Caco-2 (cell line): ENCODE results near the gene TENM4. TPM values are rescaled to one million over a fixed set of nuclear protein-coding genes. Genes with fewer than 3 reads are reported as not detected.

Experiments
- BruUV-seq: library from RNA; stranded (reverse); fragments of 400-500 nt; replicated peaks from 2 replicates; lab custom pipeline; 2021; lab: Mats Ljungman, UMichigan
- CTCF ChIA-PET: fragments of 300-600 bp; sonication (Branson Sonifier 250); formaldehyde crosslinking; loops from one replicate; lab custom pipeline; 2022; ENCODE audit warnings: antibody characterized with exemption; lab: Charles Lee
- POLR2A ChIA-PET: fragments of 300-600 bp; sonication (Branson Sonifier 250); formaldehyde crosslinking; loops from one replicate; lab custom pipeline; 2022; ENCODE audit warnings: antibody characterized with exemption; lab: Charles Lee
- DNase-seq, 2 experiments: peaks; one replicate each; pipeline versions ENCODE4 v3.0.0 to v3.0.0-alpha.2; 2020 to 2022
- H3K27me3 ChIP-seq: replicated peaks from 2 replicates; pipeline ENCODE4 v1.6.0; 2011; ENCODE audit warnings: low read length; ENCODE audit not compliant: control insufficient read depth, insufficient read depth
- H3K36me3 ChIP-seq: 2 replicates; pipeline ENCODE4 v1.5.1; 2011; ENCODE audit warnings: low read length; ENCODE audit not compliant: control insufficient read depth, insufficient read depth
- H3K4me1 ChIP-seq: fragments of 250-450 bp; sonication (Bioruptor Pico); 2 replicates; pipeline ENCODE4 v1.5.1; 2020; ENCODE audit warnings: mild to moderate bottlenecking
- H3K4me3 ChIP-seq: 2 replicates; pipeline ENCODE4 v1.5.1; 2011; ENCODE audit warnings: low read depth, mild to moderate bottlenecking, control low read depth, low read length
- H3K9me3 ChIP-seq: fragments of 250-450 bp; sonication (Bioruptor Pico); 2 replicates; pipeline ENCODE4 v1.5.1; 2020; ENCODE audit warnings: mild to moderate bottlenecking, moderate library complexity
- H3K27ac Mint-ChIP-seq: one replicate; pipeline ENCODE4 v1.8.0; 2022; ENCODE audit warnings: mixed read lengths; ENCODE audit not compliant: unreplicated experiment
- H3K27me3 Mint-ChIP-seq: one replicate; pipeline ENCODE4 v1.8.0; 2022; ENCODE audit warnings: mixed read lengths; ENCODE audit not compliant: insufficient read depth, unreplicated experiment
- H3K36me3 Mint-ChIP-seq: one replicate; pipeline ENCODE4 v1.8.0; 2022; ENCODE audit warnings: mild to moderate bottlenecking, mixed read lengths; ENCODE audit not compliant: insufficient read depth, unreplicated experiment
- H3K4me1 Mint-ChIP-seq: one replicate; pipeline ENCODE4 v1.8.0; 2022; ENCODE audit warnings: low read depth, mixed read lengths; ENCODE audit not compliant: unreplicated experiment
- H3K4me3 Mint-ChIP-seq: one replicate; pipeline ENCODE4 v1.8.0; 2022; ENCODE audit warnings: mild to moderate bottlenecking, moderate library complexity, mixed read lengths; ENCODE audit not compliant: unreplicated experiment
- H3K9me3 Mint-ChIP-seq: one replicate; pipeline ENCODE4 v1.8.0; 2022; ENCODE audit warnings: mixed read lengths; ENCODE audit not compliant: unreplicated experiment
- intact Hi-C: fragments of 100-400 bp; cut with micrococcal nuclease; formaldehyde crosslinking; loops from one replicate; pipeline ENCODE4 v1.10.0; 2022; ENCODE audit not compliant: unreplicated experiment
- total RNA-seq: library from RNA; stranded (reverse); gene quantifications from 2 replicates; pipeline ENCODE4 v1.2.3, GENCODE V29; 2022
- TF ChIP-seq, protein P1 (sequence below), 2 experiments: fragments of 200-600 bp in 1 of 2; IDR thresholded peaks; 1 replicate in 1 of 2; 2 replicates in 1 of 2; pipeline versions ENCODE4 v1.5.1 to v1.8.0; 2011 to 2022; ENCODE audit warnings: antibody characterized with exemption in 1 of 2, control low read depth in 1 of 2, inconsistent platforms in 1 of 2, low read depth in 1 of 2, low read length in 1 of 2, mild to moderate bottlenecking in 1 of 2, moderate library complexity in 1 of 2; ENCODE audit not compliant: insufficient read depth in 1 of 2, severe bottlenecking in 1 of 2, unreplicated experiment in 1 of 2

TENM4 gene
- total RNA-seq, 1 experiment from 2014 or later, result 1.1 TPM

DNA sequence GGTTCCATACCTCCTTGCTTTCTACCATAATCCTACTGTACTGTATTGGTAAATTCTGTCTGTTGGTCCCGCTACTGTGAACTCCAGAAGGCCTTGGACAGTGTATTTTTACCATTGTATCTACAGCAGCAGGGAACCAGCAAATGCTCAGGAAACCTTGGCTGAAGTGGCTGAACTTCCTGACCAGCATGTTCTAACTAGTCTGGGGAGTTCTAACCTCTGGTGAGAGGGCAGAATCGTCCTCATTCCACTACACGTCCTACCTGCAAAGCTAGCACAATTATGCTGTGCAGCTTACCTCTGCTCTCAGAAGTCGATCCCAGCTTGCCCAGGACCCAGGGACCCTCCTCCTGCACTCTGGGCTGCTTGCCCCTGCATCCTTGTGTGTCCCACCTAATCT, 283.1 kb downstream of the TENM4 start:
- Mint-ChIP-seq H3K4me1 (peaks cover 4% of the 10 kb centered on the region), H3K9me3 (no peaks in the 10 kb centered on the region), H3K27ac (no peak overlapping the region), H3K4me3 (no peak overlapping the region), H3K36me3 (no peaks in the 10 kb centered on the region), H3K27me3 (peaks cover 10% of the 10 kb centered on the region)
- Histone ChIP-seq H3K27me3 (peaks cover 3% of the 10 kb centered on the region; the same call in 1 of the 2 replicates), H3K4me1 (no peaks in the 10 kb centered on the region), H3K9me3 (no peaks in the 10 kb centered on the region), H3K36me3 (no peaks in the 10 kb centered on the region), H3K4me3 (no peak overlapping the region)
- ChIA-PET CTCF (no interaction called here), POLR2A (no interaction called here)
- DNase-seq, result no peak
- TF ChIP-seq, protein P1, sequence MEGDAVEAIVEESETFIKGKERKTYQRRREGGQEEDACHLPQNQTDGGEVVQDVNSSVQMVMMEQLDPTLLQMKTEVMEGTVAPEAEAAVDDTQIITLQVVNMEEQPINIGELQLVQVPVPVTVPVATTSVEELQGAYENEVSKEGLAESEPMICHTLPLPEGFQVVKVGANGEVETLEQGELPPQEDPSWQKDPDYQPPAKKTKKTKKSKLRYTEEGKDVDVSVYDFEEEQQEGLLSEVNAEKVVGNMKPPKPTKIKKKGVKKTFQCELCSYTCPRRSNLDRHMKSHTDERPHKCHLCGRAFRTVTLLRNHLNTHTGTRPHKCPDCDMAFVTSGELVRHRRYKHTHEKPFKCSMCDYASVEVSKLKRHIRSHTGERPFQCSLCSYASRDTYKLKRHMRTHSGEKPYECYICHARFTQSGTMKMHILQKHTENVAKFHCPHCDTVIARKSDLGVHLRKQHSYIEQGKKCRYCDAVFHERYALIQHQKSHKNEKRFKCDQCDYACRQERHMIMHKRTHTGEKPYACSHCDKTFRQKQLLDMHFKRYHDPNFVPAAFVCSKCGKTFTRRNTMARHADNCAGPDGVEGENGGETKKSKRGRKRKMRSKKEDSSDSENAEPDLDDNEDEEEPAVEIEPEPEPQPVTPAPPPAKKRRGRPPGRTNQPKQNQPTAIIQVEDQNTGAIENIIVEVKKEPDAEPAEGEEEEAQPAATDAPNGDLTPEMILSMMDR (IDR thresholded peaks at IDR 0.05; ENCODE audit: insufficient read depth in 1 of 2, low read depth in 1 of 2, low read length in 1 of 2, severe bottlenecking in 1 of 2, unreplicated experiment in 1 of 2), result no peak
- BruUV-seq, result no TSS peak
- intact Hi-C loops, result no loop called here

DNA sequence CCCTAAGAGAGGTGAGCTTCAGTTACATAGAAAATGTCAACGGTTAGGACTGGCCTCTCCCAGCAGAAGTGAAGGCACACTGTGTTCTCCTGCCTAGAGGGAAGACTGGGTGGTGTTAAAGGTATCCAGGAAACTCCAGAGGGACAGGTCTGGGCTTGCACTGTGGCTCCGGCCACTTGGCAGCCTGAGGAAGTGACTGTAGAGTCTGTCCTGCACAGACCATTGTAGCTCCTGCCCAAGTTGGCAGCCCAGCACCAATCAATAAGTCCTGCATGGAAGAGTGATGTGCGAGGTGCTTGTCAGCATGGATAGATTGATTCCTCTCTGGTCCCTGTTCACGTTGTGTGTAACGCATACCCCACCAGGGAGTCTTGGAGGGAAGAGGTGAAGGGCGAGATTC, 284.8 kb downstream of the TENM4 start:
- Histone ChIP-seq H3K36me3 (no peaks in the 10 kb centered on the region), H3K27me3 (peaks cover 3% of the 10 kb centered on the region; the same call in 1 of the 2 replicates), H3K4me3 (no peak overlapping the region), H3K9me3 (no peaks in the 10 kb centered on the region), H3K4me1 (no peaks in the 10 kb centered on the region)
- no peaks in the 10 kb centered on the region for H3K9me3 Mint-ChIP-seq
- BruUV-seq, result no TSS peak
- POLR2A ChIA-PET, result no interaction called here
- TF ChIP-seq, protein P1 (IDR thresholded peaks at IDR 0.05; ENCODE audit: insufficient read depth in 1 of 2, low read depth in 1 of 2, low read length in 1 of 2, severe bottlenecking in 1 of 2, unreplicated experiment in 1 of 2), result no peak
- intact Hi-C loops, result no loop called here
- no peak overlapping the region for H3K4me3 Mint-ChIP-seq
- CTCF ChIA-PET, result no interaction called here
- no peak for DNase-seq
- peaks cover 10% of the 10 kb centered on the region for H3K27me3 Mint-ChIP-seq
- H3K36me3 Mint-ChIP-seq, result no peaks in the 10 kb centered on the region
- H3K27ac Mint-ChIP-seq, result no peak overlapping the region
- H3K4me1 Mint-ChIP-seq, result peaks cover 4% of the 10 kb centered on the region

DNA sequence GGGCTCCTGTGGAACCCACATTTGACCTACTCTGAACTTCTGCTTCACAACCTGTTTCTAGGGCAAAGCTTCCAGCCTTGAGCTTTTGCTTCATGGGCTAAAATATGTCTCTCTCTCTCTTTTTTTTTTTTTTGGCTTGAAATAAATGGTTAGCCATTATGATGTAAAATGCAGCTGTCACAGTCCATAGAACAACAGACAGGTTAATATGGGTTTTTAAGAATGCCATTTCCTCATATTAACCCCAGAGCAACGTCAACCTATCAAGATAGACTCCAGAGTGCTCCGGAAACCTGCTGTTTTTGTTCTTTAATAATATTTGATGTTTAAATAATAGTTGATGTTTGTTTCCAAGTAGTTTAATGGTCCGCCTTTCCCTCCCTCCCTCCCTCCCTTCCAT, 285.6 kb downstream of the TENM4 start:
- Mint-ChIP-seq H3K36me3 (no peaks in the 10 kb centered on the region), H3K9me3 (no peaks in the 10 kb centered on the region), H3K27me3 (peaks cover 10% of the 10 kb centered on the region), H3K4me1 (peaks cover 4% of the 10 kb centered on the region), H3K27ac (no peak overlapping the region), H3K4me3 (no peak overlapping the region)
- Histone ChIP-seq H3K9me3 (no peaks in the 10 kb centered on the region), H3K27me3 (peaks cover 3% of the 10 kb centered on the region; the same call in 1 of the 2 replicates), H3K36me3 (no peaks in the 10 kb centered on the region), H3K4me3 (no peak overlapping the region), H3K4me1 (no peaks in the 10 kb centered on the region)
- ChIA-PET POLR2A (interaction anchor here (0.6 kb wide), 1 partner anchor 875 kb away, joined by 3 read pairs; no protein-coding TSS in a partner anchor), CTCF (no interaction called here)
- intact Hi-C loops, result no loop called here
- TF ChIP-seq, protein P1 (IDR thresholded peaks at IDR 0.05; ENCODE audit: insufficient read depth in 1 of 2, low read depth in 1 of 2, low read length in 1 of 2, severe bottlenecking in 1 of 2, unreplicated experiment in 1 of 2), result no peak
- no peak for DNase-seq
- no TSS peak for BruUV-seq
